ENCODE measurements around the gene CASKIN2.

GRCh38 chr17:75465039-75465438 is 50.3 kb downstream of the CASKIN2 start:
- TF ChIP-seq EZH2 (IDR thresholded peaks at IDR 0.05; ENCODE audit: insufficient read depth, poor library complexity, severe bottlenecking), result no peak
- TF ChIP-seq EZH2phosphoT487 (IDR thresholded peaks at IDR 0.05; ENCODE audit: insufficient read depth, low read depth), result no peak
